ENCODE measurements around the gene MYO7B. TPM values are rescaled to one million over a fixed set of nuclear protein-coding genes. Genes with fewer than 3 reads are reported as not detected.

MYO7B gene
- total and polyA plus RNA-seq, 12 donors = 0.13 to 1.5 (median 0.32) TPM; not detected in 1

DNA sequence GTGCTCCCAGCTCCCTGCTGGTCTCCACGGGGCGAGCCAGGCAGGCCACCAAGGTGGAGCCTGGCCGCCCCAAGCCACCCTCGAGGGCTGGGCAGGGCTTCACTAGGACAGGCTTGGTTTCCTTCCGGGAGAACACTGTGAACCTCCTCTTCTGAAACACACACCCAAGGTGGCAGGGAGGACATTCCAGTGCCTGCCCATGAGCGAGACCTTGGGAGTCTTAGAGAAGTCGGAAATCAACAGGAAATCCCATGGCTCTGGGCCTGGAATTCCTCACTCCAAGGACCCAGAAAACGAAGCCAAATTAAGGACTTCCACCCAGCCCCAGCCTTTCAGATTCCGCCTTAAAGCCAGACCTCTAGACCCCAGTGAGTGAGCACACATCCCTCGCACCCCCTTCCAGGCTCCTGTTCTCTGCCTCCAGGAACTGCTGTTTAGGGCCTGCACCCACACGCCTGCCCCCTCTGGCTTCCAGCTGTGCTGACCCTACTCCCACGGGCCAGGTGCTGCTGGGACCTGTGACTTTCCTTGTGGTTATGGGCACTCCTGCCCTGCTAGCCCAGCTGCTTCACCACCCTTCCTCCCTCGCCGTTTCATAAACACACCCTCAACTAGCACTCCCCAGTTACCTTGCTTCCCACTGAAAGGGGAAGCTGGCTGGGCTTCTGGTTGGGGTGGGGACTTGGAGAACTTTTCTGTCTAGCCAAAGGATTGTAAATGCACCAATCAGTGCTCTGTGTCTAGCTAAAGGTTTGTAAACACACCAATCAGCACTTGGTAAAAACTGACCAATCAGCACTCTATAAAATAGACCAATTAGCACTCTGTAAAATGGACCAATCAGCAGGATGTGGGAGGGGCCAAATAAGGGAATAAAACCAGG is 124.2 kb downstream of the MYO7B start:
- 64 to 80% (median 65%) methylated on average over 11 to 14 of the region's 14 CpGs for WGBS, 4 donors
- peak in 4 of 7 donors; percentile 22 to 82 (median 56) for DNase-seq
- TF ChIP-seq, protein P1, sequence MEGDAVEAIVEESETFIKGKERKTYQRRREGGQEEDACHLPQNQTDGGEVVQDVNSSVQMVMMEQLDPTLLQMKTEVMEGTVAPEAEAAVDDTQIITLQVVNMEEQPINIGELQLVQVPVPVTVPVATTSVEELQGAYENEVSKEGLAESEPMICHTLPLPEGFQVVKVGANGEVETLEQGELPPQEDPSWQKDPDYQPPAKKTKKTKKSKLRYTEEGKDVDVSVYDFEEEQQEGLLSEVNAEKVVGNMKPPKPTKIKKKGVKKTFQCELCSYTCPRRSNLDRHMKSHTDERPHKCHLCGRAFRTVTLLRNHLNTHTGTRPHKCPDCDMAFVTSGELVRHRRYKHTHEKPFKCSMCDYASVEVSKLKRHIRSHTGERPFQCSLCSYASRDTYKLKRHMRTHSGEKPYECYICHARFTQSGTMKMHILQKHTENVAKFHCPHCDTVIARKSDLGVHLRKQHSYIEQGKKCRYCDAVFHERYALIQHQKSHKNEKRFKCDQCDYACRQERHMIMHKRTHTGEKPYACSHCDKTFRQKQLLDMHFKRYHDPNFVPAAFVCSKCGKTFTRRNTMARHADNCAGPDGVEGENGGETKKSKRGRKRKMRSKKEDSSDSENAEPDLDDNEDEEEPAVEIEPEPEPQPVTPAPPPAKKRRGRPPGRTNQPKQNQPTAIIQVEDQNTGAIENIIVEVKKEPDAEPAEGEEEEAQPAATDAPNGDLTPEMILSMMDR (IDR thresholded peaks at IDR 0.05) = no peak
- no peak for TF ChIP-seq POLR2A (IDR thresholded peaks at IDR 0.05)

DNA sequence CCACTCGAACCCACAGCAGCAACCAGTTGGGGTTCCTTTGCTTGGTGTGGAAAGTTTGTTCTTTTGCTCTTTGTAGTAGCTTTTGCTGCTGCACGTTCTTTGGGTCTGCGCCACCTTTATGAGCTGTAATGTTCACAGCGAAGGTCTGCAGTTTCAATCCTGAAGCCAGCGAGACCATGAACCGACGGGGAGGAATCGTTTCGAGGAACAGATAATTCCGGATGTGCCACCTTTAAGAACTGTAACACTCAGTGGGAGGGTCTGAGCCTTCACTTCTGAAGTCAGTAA is 124.8 kb downstream of the MYO7B start:
- TF ChIP-seq, protein P1 (IDR thresholded peaks at IDR 0.05) = no peak
- Histone ChIP-seq H3K9me3 (replicated peaks in 1 of 3) (no peaks in the 10 kb centered on the region), H3K36me3 (replicated peaks in 1 of 2) (no peaks in the 10 kb centered on the region), H3K4me3 (no peak overlapping the region), H3K27me3 (peaks cover 11% of the 10 kb centered on the region), H3K4me1 (replicated peaks in 1 of 2) (no peaks in the 10 kb centered on the region), H3K27ac (peak overlapping the region in 1 of 5 donors; percentile 70)
- DNase-seq = no peak
- intact Hi-C loops (cut with DNase I) = no loop called here
- 89 to 90% (median 89%) methylated on average over 10 of the region's 10 CpGs for WGBS, 4 donors

More for the DNA sequence above, 124.2 kb downstream of the MYO7B start:
- Histone ChIP-seq H3K27ac (peak overlapping the region in 3 of 5 donors; percentile 32 to 80 (median 41)), H3K4me1 (replicated peaks in 1 of 2) (no peaks in the 10 kb centered on the region), H3K27me3 (peaks cover 7% of the 10 kb centered on the region), H3K4me3 (no peak overlapping the region), H3K9me3 (replicated peaks in 1 of 3) (no peaks in the 10 kb centered on the region), H3K36me3 (replicated peaks in 1 of 2) (no peaks in the 10 kb centered on the region)
- intact Hi-C loops (cut with DNase I) = no loop called here

DNA sequence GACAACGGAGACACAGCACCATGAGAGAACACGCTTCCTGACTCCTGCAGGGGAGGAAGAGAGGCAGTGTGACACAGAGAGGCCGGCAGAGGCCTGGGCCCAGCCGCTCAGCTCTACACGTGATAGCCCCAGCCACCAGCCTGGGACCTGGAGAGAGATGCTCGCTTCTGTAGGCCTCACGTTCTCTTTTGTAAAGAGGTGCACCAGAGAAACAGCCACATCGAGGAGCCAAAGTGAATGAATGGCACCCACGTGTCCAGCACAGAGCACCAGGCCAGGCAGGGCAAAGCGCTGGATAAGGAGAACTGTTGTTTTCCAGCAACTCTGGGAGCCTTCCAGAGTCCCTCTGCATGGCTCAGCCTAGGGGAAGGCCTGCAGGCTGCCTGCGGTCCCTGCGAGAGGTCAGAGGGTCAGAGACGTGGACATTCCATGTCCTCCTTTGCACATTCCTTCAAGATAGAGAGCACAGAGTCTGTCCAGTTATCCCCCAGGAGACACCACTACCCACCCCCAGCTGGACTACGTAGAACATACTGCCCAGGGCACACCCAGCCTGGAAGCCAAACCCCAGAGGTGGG is 125.7 kb downstream of the MYO7B start:
- TF ChIP-seq POLR2A (IDR thresholded peaks at IDR 0.05) = no peak
- TF ChIP-seq, protein P1 (IDR thresholded peaks at IDR 0.05) = no peak
- Histone ChIP-seq H3K4me1 (replicated peaks in 1 of 2) (no peaks in the 10 kb centered on the region), H3K36me3 (replicated peaks in 1 of 2) (no peaks in the 10 kb centered on the region), H3K4me3 (no peak overlapping the region), H3K9me3 (replicated peaks in 1 of 3) (no peaks in the 10 kb centered on the region), H3K27ac (peak overlapping the region in 2 of 5 donors; percentile 34 to 70), H3K27me3 (peaks cover 11% of the 10 kb centered on the region)
- intact Hi-C loops (cut with DNase I) = no loop called here
- peak in 1 of 7 donors; percentile 6 for DNase-seq
- WGBS, 4 donors = 72 to 93% (median 79%) methylated on average over 9 to 14 of the region's 14 CpGs

DNA sequence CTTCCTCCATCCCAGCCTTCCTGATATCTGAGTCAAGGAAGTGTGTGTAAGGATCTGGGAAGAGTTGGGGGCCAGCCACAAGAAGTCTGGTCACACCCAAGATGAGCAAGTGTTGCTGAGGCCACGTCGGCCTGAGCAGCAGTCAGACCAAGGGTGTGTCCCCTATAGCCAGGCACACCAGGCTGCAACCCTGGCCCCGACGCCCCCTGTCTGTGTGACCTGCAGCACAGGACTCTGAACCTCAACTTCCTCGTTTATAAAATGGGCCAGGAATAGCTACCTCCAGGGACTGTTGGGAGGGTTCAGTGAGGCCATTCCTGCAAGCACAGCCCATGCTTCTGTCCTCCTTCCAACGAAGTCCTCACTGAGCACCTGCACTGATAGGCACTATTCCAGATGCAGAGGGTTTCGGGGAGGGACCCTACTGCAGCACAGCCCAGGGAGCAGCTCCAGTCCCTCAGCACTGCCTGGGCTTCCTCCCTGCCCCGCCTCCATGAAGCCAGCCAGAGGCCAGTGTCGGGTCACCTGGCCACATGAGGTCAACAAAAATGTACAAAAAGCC is 126.5 kb downstream of the MYO7B start:
- peak in 3 of 7 donors; percentile 6 to 54 (median 38) for DNase-seq
- H3K27me3 ChIP-seq = peaks cover 11% of the 10 kb centered on the region
- no peaks in the 10 kb centered on the region for H3K9me3 ChIP-seq (replicated peaks in 1 of 3)
- H3K36me3 ChIP-seq (replicated peaks in 1 of 2) = no peaks in the 10 kb centered on the region
- WGBS, 4 donors = 65 to 75% (median 67%) methylated on average over 4 to 9 of the region's 9 CpGs
- H3K4me3 ChIP-seq = no peak overlapping the region
- intact Hi-C loops (cut with DNase I) = no loop called here
- peak overlapping the region in 1 of 5 donors; percentile 70 for H3K27ac ChIP-seq
- TF ChIP-seq, protein P1 (IDR thresholded peaks at IDR 0.05) = no peak
- no peak for TF ChIP-seq POLR2A (IDR thresholded peaks at IDR 0.05)
- no peaks in the 10 kb centered on the region for H3K4me1 ChIP-seq (replicated peaks in 1 of 2)
